Astrocyte (in vitro differentiated cells and primary cell): ENCODE measurements around the gene HOXD13.

Experiments
- CTCF ChIP-seq: IDR thresholded peaks from 2 replicates; pipeline ENCODE4 v1.5.1; 2011; ENCODE audit warnings: low read depth, mild to moderate bottlenecking, inconsistent platforms, low read length, moderate library complexity; ENCODE audit not compliant: insufficient read depth
- EZH2 ChIP-seq: IDR thresholded peaks from 2 replicates; pipeline ENCODE4 v1.6.1; 2012; ENCODE audit warnings: mild to moderate bottlenecking, low read length, inconsistent platforms; ENCODE audit not compliant: insufficient read depth

GRCh38 chr2:176136374-176137251, 44.1 kb downstream of the HOXD13 start:
- TF ChIP-seq CTCF (no peak), EZH2 (peak; percentile 79)
